LNCaP clone FGC (cell line): ENCODE results near the gene PEX5L.

Source experiments
- DNase-seq: peaks from one replicate; pipeline ENCODE4 v3.0.0-alpha.2; 2011; ENCODE audit warnings: low read depth
- H3K4me3 ChIP-seq: 2 replicates; pipeline ENCODE4 v1.5.1; 2011; ENCODE audit warnings: mild to moderate bottlenecking, low read depth, low read length, control low read depth
- CTCF ChIP-seq: IDR thresholded peaks from 2 replicates; pipeline ENCODE4 v1.5.1; 2012; ENCODE audit warnings: mild to moderate bottlenecking; ENCODE audit not compliant: control insufficient read depth, insufficient read depth; ENCODE audit errors: extremely low read depth

Gene PEX5L

GRCh38 chr3:179895330-179895729, 141.4 kb downstream of the PEX5L start:
- H3K4me3 ChIP-seq = no peak overlapping the region
- no peak for TF ChIP-seq CTCF
- DNase-seq = no peak

- H3K4me3 ChIP-seq = no peak overlapping the region
- no peak for TF ChIP-seq CTCF
- no peak for DNase-seq
Observed at GRCh38 chr3:179887295-179887943, 149.3 kb downstream of the PEX5L start.

GRCh38 chr3:179885950-179886349, 150.8 kb downstream of the PEX5L start:
- TF ChIP-seq CTCF = no peak
- H3K4me3 ChIP-seq = no peak overlapping the region
- no peak for DNase-seq

GRCh38 chr3:179884136-179884535, 152.6 kb downstream of the PEX5L start:
- no peak overlapping the region for H3K4me3 ChIP-seq
- no peak for DNase-seq
- no peak for TF ChIP-seq CTCF

- DNase-seq = no peak
- TF ChIP-seq CTCF = no peak
- no peak overlapping the region for H3K4me3 ChIP-seq
Observed at GRCh38 chr3:179882292-179882691, 154.4 kb downstream of the PEX5L start.

- H3K4me3 ChIP-seq = no peak overlapping the region
- no peak for DNase-seq
- no peak for TF ChIP-seq CTCF
Observed at GRCh38 chr3:179881791-179882190, 154.9 kb downstream of the PEX5L start.

- TF ChIP-seq CTCF = no peak
- DNase-seq = no peak
- H3K4me3 ChIP-seq = no peak overlapping the region
Observed at GRCh38 chr3:179880868-179881267, 155.9 kb downstream of the PEX5L start.
